Gastroesophageal sphincter (tissue), 4 donors: Measurements from ENCODE around the gene ARMS2. TPM values are rescaled to one million over a fixed set of nuclear protein-coding genes. Genes with fewer than 3 reads are reported as not detected.

Experiments
- ATAC-seq: fragments of 150-250 bp; one replicate; pipeline ENCODE4 v1.9.1; 2016; ENCODE audit warnings: mild to moderate bottlenecking, moderate library complexity
- H3K27ac ChIP-seq, 4 donors: fragments of 200-600 bp; sonication (generic) in 3 of 4; 1 replicate in 3 of 4; 2 replicates in 1 of 4; pipeline ENCODE4 v1.5.1; 2016 to 2019
- H3K27me3 ChIP-seq: fragments of 200-600 bp; sonication (generic); one replicate; pipeline ENCODE4 v1.5.1; 2019
- H3K36me3 ChIP-seq, 2 donors: fragments of 200-600 bp; sonication (generic); one replicate each; pipeline ENCODE4 v1.5.1; 2019; ENCODE audit warnings: control low read depth in 1 of 2
- H3K4me1 ChIP-seq, 3 donors: fragments of 200-600 bp; sonication (generic); 1 replicate in 2 of 3; 2 replicates in 1 of 3; pipeline ENCODE4 v1.5.1; 2016 to 2019; ENCODE audit warnings: control low read depth in 2 of 3
- H3K4me3 ChIP-seq, 2 donors: fragments of 200-600 bp; sonication (generic); one replicate each; pipeline ENCODE4 v1.5.1; 2019; ENCODE audit warnings: mild to moderate bottlenecking in 1 of 2, moderate library complexity in 1 of 2
- H3K9me3 ChIP-seq, 3 donors: fragments of 200-600 bp; sonication (generic); one replicate each; pipeline ENCODE4 v1.5.1; 2017 to 2019; ENCODE audit warnings: control low read depth in 2 of 3
- CTCF ChIP-seq, 4 experiments: fragments of 200-600 bp in 2 of 4; fragments of 450-650 bp in 2 of 4; sonication (generic) in 1 of 4; IDR thresholded peaks; one replicate each; pipeline ENCODE4 v1.5.1; 2017 to 2019; ENCODE audit warnings: antibody characterized with exemption in 4 of 4, mild to moderate bottlenecking in 2 of 4, moderate library complexity in 2 of 4
- EP300 ChIP-seq: sonication (generic); formaldehyde crosslinking; IDR thresholded peaks from one replicate; pipeline ENCODE4 v1.6.1; 2017; ENCODE audit warnings: antibody characterized with exemption, mild to moderate bottlenecking
- POLR2A ChIP-seq, 2 donors: fragments of 450-650 bp; IDR thresholded peaks; one replicate each; pipeline ENCODE4 v1.6.1; 2017; ENCODE audit warnings: antibody characterized with exemption in 2 of 2, mild to moderate bottlenecking in 2 of 2, moderate library complexity in 1 of 2
- POLR2AphosphoS5 ChIP-seq: sonication (generic); formaldehyde crosslinking; IDR thresholded peaks from one replicate; pipeline ENCODE4 v1.6.1; 2017; ENCODE audit warnings: antibody characterized with exemption
- WGBS, 2 donors: methylation state at CpG; one replicate each; pipeline ENCODE4 v1.1.5; 2018; ENCODE audit warnings: low coverage in 1 of 2; 5-methylcytosine and 5-hydroxymethylcytosine counted together
- total RNA-seq, 4 donors: library from RNA; depleted of rRNA; stranded (reverse); fragments of >200 nt; gene quantifications; one replicate each; pipeline ENCODE4 v1.1.0, GENCODE V29; 2016

Gene ARMS2
- total RNA-seq, 4 donors from 2014 or later = not detected

- no peaks in the 10 kb centered on the region for H3K9me3 ChIP-seq
- H3K36me3 ChIP-seq = peaks cover 0 to 14% of the 10 kb centered on the region in 2 donors
- TF ChIP-seq CTCF (IDR thresholded peaks at IDR 0.05) (peak in 2 of 4 experiments; percentile 9 to 22), EP300 (no peak)
- H3K27ac ChIP-seq = peak overlapping the region; percentile 25 to 93 (median 90)
- no peaks in the 10 kb centered on the region for H3K27me3 ChIP-seq
- H3K4me3 ChIP-seq = peak overlapping the region; percentile 54 to 85
- H3K4me1 ChIP-seq = peaks cover 0 to 49% (median 11%) of the 10 kb centered on the region in 3 donors
- WGBS, 2 donors = 0% methylated on average over 3 of the region's 95 CpGs; no CpG with 5 or more reads in 1 of the 2 donors
- ATAC-seq = peak; percentile 53
These were observed 7.5 kb downstream of the ARMS2 start for GRCh38 chr10:122461729-122462532.

- peak; percentile 60 for ATAC-seq
- no peak for TF ChIP-seq EP300
- peak; percentile 30 for TF ChIP-seq POLR2AphosphoS5
- peak overlapping the region; percentile 25 to 93 (median 90) for H3K27ac ChIP-seq
- peak overlapping the region; percentile 54 to 85 for H3K4me3 ChIP-seq
- peaks cover 0 to 49% (median 11%) of the 10 kb centered on the region in 3 donors for H3K4me1 ChIP-seq
- H3K9me3 ChIP-seq = no peaks in the 10 kb centered on the region
- no peaks in the 10 kb centered on the region for H3K27me3 ChIP-seq
- 7 to 15% methylated on average over 9 to 19 of the region's 47 CpGs for WGBS, 2 donors
- H3K36me3 ChIP-seq = peaks cover 0 to 14% of the 10 kb centered on the region in 2 donors
These were observed 8.3 kb downstream of the ARMS2 start for GRCh38 chr10:122462533-122463465.

DNA sequence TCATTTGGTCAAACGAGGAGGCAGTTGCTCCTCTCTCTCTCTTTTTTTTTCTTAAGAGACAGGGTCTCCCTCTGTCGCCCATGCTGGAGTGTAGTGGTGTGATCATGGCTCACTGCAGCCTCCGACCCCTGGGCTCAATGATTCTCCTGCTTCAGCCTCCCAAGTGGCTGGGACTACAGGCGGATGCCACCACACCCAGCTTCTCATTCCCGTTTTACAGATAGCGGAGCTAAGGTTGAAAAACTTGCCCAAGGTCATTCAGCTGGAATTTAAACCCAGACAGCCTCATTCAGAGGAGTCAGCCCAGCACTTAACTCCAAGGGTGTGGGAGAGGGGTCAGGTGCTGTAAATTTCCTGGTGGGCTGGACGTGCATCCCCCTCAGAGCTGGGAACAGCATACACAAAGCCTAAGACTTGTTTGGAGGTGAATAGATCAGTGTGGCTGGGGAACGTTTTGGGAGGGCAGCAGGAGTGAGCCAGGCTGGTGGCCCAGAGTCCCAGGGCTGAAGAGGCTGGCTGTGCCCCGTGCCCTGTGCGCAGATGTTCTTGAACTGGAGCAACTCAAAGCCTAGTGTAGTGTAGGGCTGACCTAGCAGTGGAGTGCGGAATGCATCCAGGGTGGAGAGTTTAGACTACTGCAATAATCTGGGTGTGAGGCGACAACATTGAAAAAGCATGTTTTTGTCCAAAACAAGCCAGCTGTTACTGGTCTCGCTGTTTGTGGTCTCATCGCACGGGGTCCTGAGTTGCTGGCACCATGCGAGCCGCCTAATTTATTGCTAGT, 9.2 kb downstream of the ARMS2 start:
- Histone ChIP-seq H3K4me3 (peak overlapping the region; percentile 54 to 85), H3K27ac (peak overlapping the region in 3 of 4 donors; percentile 89 to 93 (median 90)), H3K27me3 (no peaks in the 10 kb centered on the region), H3K9me3 (no peaks in the 10 kb centered on the region), H3K4me1 (peaks cover 0 to 48% (median 14%) of the 10 kb centered on the region in 3 donors), H3K36me3 (peaks cover 0 to 14% of the 10 kb centered on the region in 2 donors)
- WGBS, 2 donors = 90% methylated on average over 7 of the region's 17 CpGs; no CpG with 5 or more reads in 1 of the 2 donors
- no peak for TF ChIP-seq POLR2A (IDR thresholded peaks at IDR 0.05)
- TF ChIP-seq CTCF (IDR thresholded peaks at IDR 0.05) = no peak
- TF ChIP-seq POLR2AphosphoS5 = no peak
- TF ChIP-seq EP300 = no peak
- no peak for ATAC-seq

GRCh38 chr10:122464250-122464510, 9.7 kb downstream of the ARMS2 start:
- Histone ChIP-seq H3K27me3 (no peaks in the 10 kb centered on the region), H3K4me1 (peaks cover 0 to 52% (median 15%) of the 10 kb centered on the region in 3 donors), H3K36me3 (peaks cover 0 to 14% of the 10 kb centered on the region in 2 donors), H3K4me3 (no peak overlapping the region), H3K9me3 (no peaks in the 10 kb centered on the region), H3K27ac (no peak overlapping the region)
- WGBS, 2 donors = 96% methylated on average over 4 of the region's 4 CpGs; no CpG with 5 or more reads in 1 of the 2 donors
- no peak for ATAC-seq
- TF ChIP-seq CTCF (IDR thresholded peaks at IDR 0.05) = no peak
- no peak for TF ChIP-seq EP300
- TF ChIP-seq POLR2A (IDR thresholded peaks at IDR 0.05) = no peak
- TF ChIP-seq POLR2AphosphoS5 = no peak

DNA sequence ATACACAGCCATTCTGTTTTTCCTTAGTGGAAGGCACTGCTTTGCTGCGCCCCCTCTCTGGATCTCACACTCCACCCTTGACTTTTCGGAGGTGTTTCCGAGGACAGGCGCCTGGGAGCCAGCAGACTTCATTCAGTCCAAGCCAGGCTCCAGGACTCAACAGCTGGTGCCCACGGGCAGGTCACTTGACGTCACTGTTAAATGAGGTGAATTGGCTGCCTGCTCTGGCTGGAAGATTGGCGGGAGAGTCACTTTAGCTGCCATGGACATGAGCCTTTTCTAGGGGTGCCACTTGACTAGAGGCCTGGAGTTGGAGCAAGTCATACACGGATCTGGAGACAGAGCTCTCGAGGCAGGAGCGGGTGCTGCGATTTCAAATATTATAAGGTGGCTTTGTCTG, 10.1 kb downstream of the ARMS2 start:
- H3K4me1 ChIP-seq = peaks cover 0 to 56% (median 19%) of the 10 kb centered on the region in 3 donors
- H3K36me3 ChIP-seq = peaks cover 0 to 14% of the 10 kb centered on the region in 2 donors
- no peaks in the 10 kb centered on the region for H3K9me3 ChIP-seq
- 93% methylated on average over 5 of the region's 11 CpGs; no CpG with 5 or more reads in 1 of the 2 donors for WGBS, 2 donors
- H3K27ac ChIP-seq = no peak overlapping the region
- TF ChIP-seq EP300 (no peak), CTCF (IDR thresholded peaks at IDR 0.05) (no peak), POLR2A (IDR thresholded peaks at IDR 0.05) (no peak), POLR2AphosphoS5 (no peak)
- no peak overlapping the region for H3K4me3 ChIP-seq
- no peaks in the 10 kb centered on the region for H3K27me3 ChIP-seq
- ATAC-seq = no peak
